Neural progenitor cell (in vitro differentiated cells): ENCODE measurements around the gene FAM221A. TPM values are rescaled to one million over a fixed set of nuclear protein-coding genes. Genes with fewer than 3 reads are reported as not detected.

Experiments used
- DNase-seq: peaks from one replicate; pipeline ENCODE4 v3.0.0-alpha.2; 2016; ENCODE audit warnings: low spot score
- H2AFZ ChIP-seq: fragments of 200-600 bp; sonication (generic); replicated peaks from 2 replicates; pipeline ENCODE4 v1.6.1; 2016; ENCODE audit warnings: antibody characterized with exemption
- H3F3A ChIP-seq: fragments of 200-600 bp; sonication (generic); 2 replicates; pipeline ENCODE4 v1.6.1; 2016; ENCODE audit warnings: antibody characterized with exemption, low read depth
- H3K27ac ChIP-seq: fragments of 200-600 bp; sonication (generic); 2 replicates; pipeline ENCODE4 v1.5.1; 2016; ENCODE audit warnings: mild to moderate bottlenecking
- H3K27me3 ChIP-seq: fragments of 200-600 bp; sonication (generic); 2 replicates; pipeline ENCODE4 v1.6.1; 2016; ENCODE audit warnings: mild to moderate bottlenecking, moderate library complexity
- H3K36me3 ChIP-seq: fragments of 200-600 bp; sonication (generic); 2 replicates; pipeline ENCODE4 v1.5.1; 2016
- H3K4me1 ChIP-seq: fragments of 200-600 bp; sonication (generic); 2 replicates; pipeline ENCODE4 v1.6.1; 2016; ENCODE audit warnings: mixed run types
- H3K4me2 ChIP-seq: fragments of 200-600 bp; sonication (generic); 2 replicates; pipeline ENCODE4 v1.6.1; 2016
- H3K4me3 ChIP-seq: fragments of 200-600 bp; sonication (generic); 2 replicates; pipeline ENCODE4 v1.5.1; 2016
- H3K79me2 ChIP-seq: fragments of 200-600 bp; sonication (generic); 2 replicates; pipeline ENCODE4 v1.6.1; 2016; ENCODE audit warnings: low read depth
- H3K9ac ChIP-seq: fragments of 200-600 bp; sonication (generic); 2 replicates; pipeline ENCODE4 v1.6.1; 2016
- H3K9me3 ChIP-seq: fragments of 200-600 bp; sonication (generic); 2 replicates; pipeline ENCODE4 v1.5.1; 2016; ENCODE audit warnings: low read depth
- H4K20me1 ChIP-seq: fragments of 200-600 bp; sonication (generic); 2 replicates; pipeline ENCODE4 v1.6.1; 2016; ENCODE audit warnings: low read depth
- H3K27ac Mint-ChIP-seq: 3 replicates; pipeline ENCODE4 v1.8.0; 2021; ENCODE audit warnings: mixed read lengths
- H3K27me3 Mint-ChIP-seq: 2 replicates; pipeline ENCODE4 v1.8.0; 2022; ENCODE audit warnings: low read depth, mild to moderate bottlenecking, inconsistent platforms, moderate library complexity, mixed read lengths; ENCODE audit not compliant: insufficient read depth
- H3K36me3 Mint-ChIP-seq: 3 replicates; pipeline ENCODE4 v1.8.0; 2021; ENCODE audit warnings: mixed read lengths
- H3K4me1 Mint-ChIP-seq: 3 replicates; pipeline ENCODE4 v1.8.0; 2021; ENCODE audit warnings: mixed read lengths
- H3K4me3 Mint-ChIP-seq: 3 replicates; pipeline ENCODE4 v1.8.0; 2021; ENCODE audit warnings: mild to moderate bottlenecking, moderate library complexity, mixed read lengths
- H3K9me3 Mint-ChIP-seq: 3 replicates; pipeline ENCODE4 v1.8.0; 2020; ENCODE audit warnings: mixed read lengths
- CTCF ChIP-seq: fragments of 200-600 bp; sonication (generic); IDR thresholded peaks from 2 replicates; pipeline ENCODE4 v1.5.1; 2017; ENCODE audit warnings: antibody characterized with exemption, mild to moderate bottlenecking
- EZH2 ChIP-seq: fragments of 200-600 bp; sonication (generic); IDR thresholded peaks from 2 replicates; pipeline ENCODE4 v1.6.1; 2017; ENCODE audit warnings: antibody characterized with exemption, mild to moderate bottlenecking, moderate library complexity
- EZH2phosphoT487 ChIP-seq: fragments of 200-600 bp; sonication (generic); IDR thresholded peaks from 2 replicates; pipeline ENCODE4 v1.6.1; 2017; ENCODE audit warnings: antibody characterized with exemption
- total RNA-seq: library from RNA; depleted of rRNA; stranded (reverse); fragments of >200 nt; gene quantifications from 2 replicates; pipeline ENCODE4 v1.2.3, GENCODE V29; 2015; ENCODE audit warnings: low replicate concordance

Gene FAM221A
- total RNA-seq, 1 donor from 2014 or later = 26.2 TPM

- Histone ChIP-seq H3K79me2 (peaks cover 52% of the 10 kb centered on the region), H3K27me3 (no peaks in the 10 kb centered on the region), H3K9me3 (no peaks in the 10 kb centered on the region), H3K36me3 (peaks cover 10% of the 10 kb centered on the region), H3K27ac (no peak overlapping the region), H3F3A (peaks cover 4% of the 10 kb centered on the region), H3K4me3 (no peak overlapping the region), H4K20me1 (peaks cover 18% of the 10 kb centered on the region), H3K9ac (no peak overlapping the region), H3K4me1 (peaks cover 9% of the 10 kb centered on the region), H2AFZ (no peak overlapping the region), H3K4me2 (no peak overlapping the region)
- H3K27me3 Mint-ChIP-seq = no peaks in the 10 kb centered on the region
- no peak overlapping the region for H3K4me3 Mint-ChIP-seq
- H3K4me1 Mint-ChIP-seq = peaks cover 16% of the 10 kb centered on the region
- no peak for TF ChIP-seq CTCF
- no peak for TF ChIP-seq EZH2
- TF ChIP-seq EZH2phosphoT487 = no peak
- no peak for DNase-seq
- no peaks in the 10 kb centered on the region for H3K9me3 Mint-ChIP-seq
- peaks cover 19% of the 10 kb centered on the region for H3K36me3 Mint-ChIP-seq
- no peak overlapping the region for H3K27ac Mint-ChIP-seq
Measured at GRCh38 chr7:23685731-23686130, 5.7 kb downstream of the FAM221A start.

GRCh38 chr7:23687011-23687410 lies 7.0 kb downstream of the FAM221A start:
- Histone ChIP-seq H3F3A (no peaks in the 10 kb centered on the region), H3K4me2 (no peak overlapping the region)
- TF ChIP-seq EZH2phosphoT487 (no peak), EZH2 (no peak), CTCF (no peak)

GRCh38 chr7:23689165-23689564 lies 9.2 kb downstream of the FAM221A start:
- Histone ChIP-seq H2AFZ (no peak overlapping the region), H3F3A (no peaks in the 10 kb centered on the region), H3K4me2 (no peak overlapping the region), H3K27me3 (no peaks in the 10 kb centered on the region), H3K4me3 (no peak overlapping the region), H4K20me1 (no peaks in the 10 kb centered on the region), H3K79me2 (peaks cover 19% of the 10 kb centered on the region), H3K9ac (no peak overlapping the region), H3K27ac (no peak overlapping the region), H3K4me1 (no peaks in the 10 kb centered on the region), H3K36me3 (peaks cover 17% of the 10 kb centered on the region), H3K9me3 (no peaks in the 10 kb centered on the region)
- Mint-ChIP-seq H3K36me3 (peaks cover 30% of the 10 kb centered on the region), H3K27me3 (no peaks in the 10 kb centered on the region), H3K27ac (no peak overlapping the region), H3K9me3 (no peaks in the 10 kb centered on the region), H3K4me1 (no peaks in the 10 kb centered on the region), H3K4me3 (no peak overlapping the region)
- no peak for DNase-seq
- TF ChIP-seq EZH2phosphoT487 = no peak
- no peak for TF ChIP-seq CTCF
- no peak for TF ChIP-seq EZH2

More at GRCh38 chr7:23687011-23687410, 7.0 kb downstream of the FAM221A start:
- Histone ChIP-seq H3K4me1 (peaks cover 5% of the 10 kb centered on the region), H3K27ac (no peak overlapping the region), H3K9ac (no peak overlapping the region), H2AFZ (no peak overlapping the region), H4K20me1 (peaks cover 6% of the 10 kb centered on the region), H3K27me3 (no peaks in the 10 kb centered on the region), H3K36me3 (peaks cover 13% of the 10 kb centered on the region), H3K79me2 (peaks cover 39% of the 10 kb centered on the region), H3K4me3 (no peak overlapping the region), H3K9me3 (no peaks in the 10 kb centered on the region)
- no peaks in the 10 kb centered on the region for H3K9me3 Mint-ChIP-seq
- H3K4me1 Mint-ChIP-seq = peaks cover 11% of the 10 kb centered on the region
- peaks cover 25% of the 10 kb centered on the region for H3K36me3 Mint-ChIP-seq
- DNase-seq = no peak
- H3K27ac Mint-ChIP-seq = no peak overlapping the region
- no peak overlapping the region for H3K4me3 Mint-ChIP-seq
- no peaks in the 10 kb centered on the region for H3K27me3 Mint-ChIP-seq
